CD4-positive, alpha-beta T cell treated with Interleukin-6 at 100 ng/mL for 8 hours (primary cell): ENCODE data around the gene SGMS1.
A peak's percentile ranks its signal among the peaks of the same experiment; 100 is the strongest.
"Not testable (repeated sequence)": the region's sequence is repeated elsewhere in the genome, so short reads cannot be mapped to it uniquely, and the experiment has no call there.

ENCODE experiments used
- DNase-seq: peaks from one replicate; pipeline ENCODE4 v3.0.0-alpha.2; 2020; ENCODE audit warnings: mixed read lengths, low spot score

Gene SGMS1

DNA sequence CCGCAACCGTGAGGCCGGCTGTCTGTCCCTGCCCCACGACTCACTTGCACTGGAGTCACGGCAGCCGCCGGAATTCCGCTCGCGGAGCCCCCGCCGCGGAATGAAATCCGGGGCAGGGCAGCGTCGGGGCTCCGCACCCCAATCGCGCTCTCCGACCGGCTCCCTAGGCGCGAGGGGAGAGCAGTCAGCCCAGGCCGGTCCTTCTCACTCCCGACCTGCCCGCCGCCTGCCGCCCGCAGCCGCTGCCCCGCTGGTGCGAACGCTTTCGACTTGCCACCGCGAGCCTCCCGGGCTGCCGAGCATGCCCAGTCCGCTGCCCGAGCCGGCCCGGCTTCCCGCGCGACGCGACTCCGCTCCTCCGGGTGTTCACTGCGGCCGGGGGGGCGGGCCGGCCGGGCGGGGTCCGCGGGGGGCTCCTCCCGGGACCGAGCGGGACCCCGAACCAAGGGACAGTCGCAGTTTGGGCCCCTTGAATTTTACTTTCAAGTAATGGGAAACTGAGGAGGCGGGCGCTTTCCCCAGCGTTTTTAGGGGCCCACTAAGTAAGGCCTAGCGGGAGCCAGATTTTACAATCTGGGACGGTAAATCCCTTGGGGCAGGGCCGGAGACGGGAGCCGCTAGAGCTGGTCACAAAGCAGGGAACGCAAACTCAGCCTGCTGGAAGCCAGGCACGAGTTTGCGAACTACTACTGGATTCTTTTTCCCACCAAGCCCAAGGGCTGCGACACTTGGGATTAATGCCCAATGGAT, at the start of gene SGMS1:
Gene SGMS1 (minus strand): TSS at position 294 of the 750 bp plus-strand sequence. CDS start 279,842 bp downstream, outside the sequence.
- peak; percentile 78 for DNase-seq

- peak; percentile 38 for DNase-seq
Observed at GRCh38 chr10:50672152-50672551, 48.4 kb upstream of the SGMS1 start.

DNA sequence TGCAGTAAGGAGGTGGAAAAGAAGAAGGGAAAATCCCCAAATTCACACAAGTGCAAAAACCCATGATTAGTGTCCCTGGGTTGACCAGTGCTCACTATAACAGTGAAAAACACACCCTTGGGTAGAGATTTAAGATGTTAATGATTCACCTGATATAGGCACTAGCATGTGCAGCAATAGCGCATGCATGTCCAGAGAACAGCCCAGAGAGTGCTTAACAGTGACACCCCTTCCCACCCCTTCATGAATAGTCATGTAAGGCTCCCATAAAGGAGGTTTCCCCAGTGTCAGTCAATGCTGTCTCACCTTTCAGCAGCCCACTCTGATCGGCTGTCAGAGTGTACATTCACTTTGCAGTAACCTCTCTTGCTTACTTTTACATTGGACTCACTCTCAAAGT, 47.9 kb upstream of the SGMS1 start:
- not testable (repeated sequence) for DNase-seq

GRCh38 chr10:50669957-50670356, 46.2 kb upstream of the SGMS1 start:
- DNase-seq = not testable (repeated sequence)

DNA sequence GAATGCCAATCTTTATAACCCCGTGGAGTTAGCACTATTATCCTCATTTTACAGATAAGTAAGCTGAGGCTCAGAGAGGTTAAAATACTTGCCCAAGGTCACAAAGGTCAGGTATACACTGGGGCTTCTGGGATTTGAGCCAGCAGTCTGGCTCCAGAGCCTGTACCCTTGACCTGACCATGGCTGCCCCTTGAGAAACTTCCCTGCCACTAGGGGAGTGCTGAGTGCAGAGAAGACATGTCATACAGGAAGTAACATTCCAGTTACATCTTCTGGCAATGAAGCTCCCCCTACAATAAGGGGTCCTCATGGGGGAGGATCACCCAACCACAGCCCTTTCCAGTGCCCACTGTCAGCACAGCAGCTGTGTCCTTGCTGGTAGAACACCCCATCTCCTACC, 43.6 kb upstream of the SGMS1 start:
- not testable (repeated sequence) for DNase-seq

DNA sequence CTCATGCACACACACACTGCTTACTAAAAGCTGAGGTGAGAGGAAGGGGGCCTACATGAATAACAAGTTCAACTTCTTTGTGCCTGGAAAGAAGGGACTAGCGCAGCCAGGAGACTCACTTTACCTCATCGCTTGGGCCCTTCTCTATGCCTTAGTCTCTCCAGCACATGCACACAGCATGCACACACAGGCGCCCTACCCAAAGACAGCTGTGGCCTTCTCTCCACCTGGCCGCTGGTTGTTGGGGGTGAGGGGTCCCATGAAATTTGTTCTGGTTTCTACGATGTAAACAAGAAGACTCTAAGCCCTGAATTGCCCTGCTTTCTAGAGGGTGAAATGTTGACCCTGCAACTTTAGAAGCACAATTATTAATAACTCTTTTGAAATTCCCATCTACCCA, 38.7 kb upstream of the SGMS1 start:
- DNase-seq = not testable (repeated sequence)

DNA sequence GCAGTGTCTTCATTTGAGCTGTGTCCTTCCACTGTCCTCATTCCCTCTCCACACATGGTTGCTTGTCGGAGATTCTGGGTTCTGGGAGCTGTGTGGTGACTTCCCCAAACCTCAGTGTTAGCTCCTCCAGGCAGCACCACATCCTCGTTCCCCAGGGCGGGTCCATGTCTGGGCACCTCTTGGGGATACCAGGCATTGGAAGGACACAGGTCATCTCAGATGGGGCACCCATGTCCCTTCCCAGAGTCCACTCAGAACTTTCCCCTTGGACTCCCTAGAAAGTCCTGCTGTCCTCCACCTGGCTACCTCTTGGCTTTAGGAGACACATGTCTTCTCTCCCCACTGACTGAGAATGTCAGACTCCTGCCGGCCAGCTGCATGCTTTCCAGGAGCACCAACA, 37.8 kb upstream of the SGMS1 start:
- not testable (repeated sequence) for DNase-seq

DNA sequence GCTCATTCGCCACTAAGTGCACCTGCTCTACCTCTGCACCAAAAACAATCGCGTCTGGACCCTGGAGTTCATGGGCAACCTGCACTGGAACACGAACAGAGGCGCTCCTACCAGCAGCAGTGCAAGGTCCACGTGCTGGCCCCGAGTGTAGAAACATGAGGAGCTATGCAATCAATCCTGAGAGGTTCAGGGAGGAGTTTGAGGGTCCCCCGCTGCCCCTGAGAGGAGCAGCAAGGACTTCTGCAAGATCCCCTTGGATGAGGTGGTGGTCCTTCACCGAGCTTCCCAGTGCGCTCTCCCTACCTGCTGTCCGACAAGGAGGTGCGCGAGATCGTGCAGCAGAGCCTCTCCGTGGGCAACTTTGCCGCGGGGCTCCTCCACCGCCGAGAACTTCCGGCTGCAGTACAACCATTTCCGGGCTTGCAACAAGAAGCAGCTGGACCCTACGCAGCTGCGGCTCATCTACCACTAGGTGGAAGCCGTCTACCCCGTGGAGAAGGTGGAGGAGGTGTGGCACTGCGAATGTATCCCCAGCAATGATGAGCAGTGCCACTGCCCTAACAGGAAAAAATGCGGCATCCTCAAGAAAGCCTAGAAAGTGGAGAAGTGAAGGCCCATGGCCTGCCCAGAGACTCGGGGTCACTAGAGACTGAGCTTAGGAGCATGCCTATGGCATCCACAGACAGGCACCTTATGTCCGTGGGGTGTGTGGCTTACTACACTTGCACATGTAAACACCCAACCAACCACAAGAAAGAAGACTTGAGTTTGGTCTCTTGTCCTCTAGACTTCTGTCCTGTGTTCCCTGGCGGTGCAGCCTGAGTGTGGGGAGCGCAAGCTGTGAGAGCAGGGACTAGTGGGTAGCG, 36.3 kb upstream of the SGMS1 start:
- peak; percentile 36 for DNase-seq

GRCh38 chr10:50659016-50659864, 35.5 kb upstream of the SGMS1 start:
- DNase-seq = not testable (repeated sequence)

DNA sequence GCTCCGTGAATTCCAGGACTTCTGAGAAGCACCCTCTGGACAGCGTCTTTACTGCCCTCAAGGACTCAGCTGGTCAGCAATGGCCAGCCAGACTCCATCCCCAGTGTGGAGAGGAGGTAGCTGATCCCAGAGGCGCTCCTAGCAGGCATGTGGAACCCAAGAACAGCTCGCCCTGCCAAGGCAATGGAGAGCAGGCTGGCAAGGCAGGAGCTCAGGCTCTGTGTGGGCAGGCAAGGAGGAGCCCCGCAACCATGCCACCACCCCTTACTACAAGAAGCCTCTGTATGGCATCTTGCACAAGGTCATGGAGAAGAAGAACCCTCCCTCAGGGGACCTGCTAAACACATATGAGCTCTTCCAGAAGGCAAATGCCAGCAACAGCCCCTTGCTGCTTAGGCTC, 34.4 kb upstream of the SGMS1 start:
- no peak for DNase-seq

DNA sequence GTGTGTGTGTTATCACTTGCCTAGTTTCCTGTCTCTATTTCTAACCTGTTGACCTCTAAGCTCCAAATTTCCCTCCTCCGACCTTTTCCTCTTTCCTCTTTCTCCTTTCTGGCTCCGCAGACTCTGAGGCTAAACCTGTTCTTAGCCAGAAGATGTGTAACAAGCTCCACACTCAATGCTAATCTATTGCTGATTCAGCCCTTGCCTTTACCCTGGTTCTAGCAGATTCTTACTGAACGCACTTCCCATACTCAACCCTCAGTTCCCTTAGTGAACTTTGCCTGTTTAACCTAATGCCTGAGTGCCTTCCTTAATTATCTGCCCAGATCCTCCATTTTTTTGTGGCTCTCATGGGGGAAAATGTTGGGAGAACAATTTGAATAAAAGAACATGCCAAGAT, 30.0 kb upstream of the SGMS1 start:
- DNase-seq = no peak

GRCh38 chr10:50653142-50653541, 29.4 kb upstream of the SGMS1 start:
- peak; percentile 38 for DNase-seq

DNA sequence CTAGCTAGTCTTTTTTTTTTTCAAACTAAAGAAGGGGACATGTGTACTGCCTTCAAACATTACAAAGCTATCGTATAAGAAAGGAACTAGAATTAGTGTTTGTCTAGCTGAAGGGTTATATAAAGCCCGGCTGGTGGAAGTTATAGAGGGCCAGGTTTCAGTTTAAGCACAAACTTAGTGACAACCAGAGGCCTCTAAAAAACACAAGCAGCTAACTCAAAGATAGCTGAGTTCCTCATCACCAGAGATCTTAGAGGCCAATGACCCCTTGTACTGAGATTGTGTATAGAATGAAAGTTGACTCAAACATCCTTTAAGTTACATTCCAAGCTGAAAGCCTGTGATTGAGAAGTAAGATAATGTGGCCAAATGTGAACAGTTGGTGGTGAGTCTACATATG, 28.1 kb upstream of the SGMS1 start:
- DNase-seq = no peak

GRCh38 chr10:50650481-50650880, 26.7 kb upstream of the SGMS1 start:
- DNase-seq = no peak

- DNase-seq = no peak
Observed at GRCh38 chr10:50648935-50649227, 25.1 kb upstream of the SGMS1 start.

DNA sequence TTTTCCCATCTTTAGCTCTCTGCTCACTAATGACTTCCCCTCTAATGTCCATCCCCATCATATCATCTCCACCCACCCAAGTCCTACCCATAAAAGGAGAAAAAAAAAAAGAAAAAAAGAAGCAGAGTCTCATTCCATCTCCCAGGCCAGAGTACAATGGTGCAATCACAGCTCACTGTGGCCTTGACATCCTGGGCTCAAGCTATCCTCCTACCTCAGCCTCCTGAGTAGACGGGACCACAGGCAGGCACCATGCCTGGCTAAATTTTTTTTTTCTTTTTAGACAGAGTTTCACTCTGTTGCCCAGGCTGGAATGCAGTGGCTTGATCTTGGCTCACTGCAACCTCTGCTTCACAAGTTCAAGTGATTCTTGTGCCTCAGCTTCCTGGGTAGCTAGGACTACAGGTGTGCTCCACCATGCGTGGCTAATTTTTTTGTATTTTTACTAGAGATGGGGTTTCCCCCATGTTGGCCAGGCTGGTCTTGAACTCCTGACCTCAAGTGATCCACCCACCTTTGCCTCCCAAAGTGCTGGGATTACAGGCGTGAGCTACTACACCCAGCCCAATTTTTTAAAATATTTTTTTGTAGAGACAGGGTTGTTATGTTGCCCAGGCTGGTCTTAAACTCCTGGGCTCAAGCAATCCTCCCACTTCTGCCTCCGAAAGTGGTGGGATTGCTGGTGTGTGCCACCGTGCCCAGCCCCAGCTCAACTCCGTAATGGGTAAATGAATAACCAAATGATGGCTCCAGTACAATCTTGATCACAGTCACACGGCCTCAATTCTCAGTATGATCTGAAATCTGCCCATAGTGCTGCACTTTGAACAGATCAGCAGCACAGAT, 24.6 kb upstream of the SGMS1 start:
- DNase-seq = no peak

DNA sequence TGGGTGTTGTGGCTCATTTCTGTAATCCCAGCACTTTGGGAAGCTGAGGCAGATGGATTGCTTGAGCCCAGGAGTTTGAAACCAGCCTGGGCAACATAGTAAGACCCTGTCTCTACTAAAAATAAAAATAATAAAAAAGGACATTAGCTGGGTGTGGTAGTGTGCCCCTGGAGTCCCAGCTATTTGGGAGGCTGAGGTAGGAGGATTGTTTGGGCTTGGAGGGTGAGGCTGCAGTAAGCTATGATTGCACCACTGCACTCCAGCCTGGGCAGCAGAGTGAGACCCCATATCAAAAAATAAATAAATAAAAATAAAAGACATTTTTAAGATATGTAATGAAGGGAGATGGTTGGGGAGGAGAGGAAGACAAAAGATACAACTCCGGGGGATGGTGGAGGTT, 23.6 kb upstream of the SGMS1 start:
- not testable (repeated sequence) for DNase-seq

DNA sequence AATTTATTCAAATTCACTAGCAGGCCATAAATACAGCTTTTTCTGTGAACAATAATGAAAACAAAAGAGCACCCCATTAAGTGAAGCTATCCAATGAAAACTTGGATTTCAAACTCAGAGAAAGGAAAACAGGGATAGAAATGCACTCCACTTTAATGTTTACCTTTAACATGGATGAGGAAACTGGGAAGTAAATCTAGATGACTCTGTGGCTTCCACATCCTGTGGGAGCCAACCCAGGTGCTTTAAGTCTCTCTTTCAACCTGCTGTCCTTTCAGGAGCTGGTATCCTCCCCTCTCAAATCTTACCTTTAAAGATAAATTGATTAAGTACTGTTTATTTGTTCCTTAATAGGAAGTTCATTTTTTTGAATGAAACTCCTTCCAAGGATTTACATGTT, 21.5 kb upstream of the SGMS1 start:
- DNase-seq = no peak

DNA sequence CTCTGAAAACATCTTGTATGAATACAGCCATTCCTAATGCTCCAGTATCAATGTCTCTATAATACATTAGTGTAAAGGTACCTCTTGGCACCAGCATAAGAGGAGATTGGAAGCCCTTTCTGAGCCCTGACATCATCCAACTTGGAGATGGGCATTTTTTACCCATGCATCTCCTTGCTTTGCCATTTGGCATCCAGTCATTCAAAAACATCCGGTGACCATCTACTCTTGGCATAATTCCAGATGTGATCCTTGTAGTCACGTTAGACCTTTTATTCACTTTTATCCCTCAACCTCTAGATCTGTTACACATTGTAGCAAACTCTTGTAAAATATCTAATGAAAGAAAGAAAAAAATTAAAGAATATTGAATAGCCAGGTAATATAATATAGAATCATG, 17.9 kb upstream of the SGMS1 start:
- no peak for DNase-seq

GRCh38 chr10:50640238-50640637, 16.5 kb upstream of the SGMS1 start:
- no peak for DNase-seq
